DND-41 (cell line): Measurements from ENCODE around the gene SH3BP5.

Experiments
- EZH2 ChIP-seq: IDR thresholded peaks from 3 replicates; pipeline ENCODE4 v1.6.1; 2012; ENCODE audit warnings: borderline replicate concordance, low read depth, mild to moderate bottlenecking, moderate library complexity, low read length, inconsistent platforms; ENCODE audit not compliant: severe bottlenecking
- TF ChIP-seq, protein P1 (sequence below): IDR thresholded peaks from 2 replicates; pipeline ENCODE4 v1.5.1; 2012; ENCODE audit warnings: borderline replicate concordance, low read length, moderate library complexity, mild to moderate bottlenecking; ENCODE audit not compliant: poor library complexity, severe bottlenecking; ENCODE audit errors: extremely low read depth

DNA sequence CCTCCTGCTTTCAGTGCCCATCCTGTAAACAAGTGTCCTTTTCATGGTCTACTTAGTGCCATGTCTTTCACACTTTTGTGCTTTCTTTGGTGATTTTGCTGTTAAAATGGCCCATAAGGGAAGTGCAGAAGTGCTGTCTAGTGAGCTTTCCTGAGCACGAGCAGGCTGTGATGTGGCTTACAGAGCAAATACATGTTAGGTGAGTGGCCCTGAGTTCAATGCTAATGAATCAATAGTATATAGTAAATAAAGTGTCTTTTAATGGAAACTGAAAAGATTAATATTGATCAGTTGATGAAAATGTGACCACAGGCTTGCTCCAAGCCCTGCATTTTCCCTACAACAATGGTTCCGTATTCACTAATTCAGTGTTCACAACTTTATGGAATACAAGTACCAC is 5.7 kb downstream of the SH3BP5 start:
- TF ChIP-seq, protein P1, sequence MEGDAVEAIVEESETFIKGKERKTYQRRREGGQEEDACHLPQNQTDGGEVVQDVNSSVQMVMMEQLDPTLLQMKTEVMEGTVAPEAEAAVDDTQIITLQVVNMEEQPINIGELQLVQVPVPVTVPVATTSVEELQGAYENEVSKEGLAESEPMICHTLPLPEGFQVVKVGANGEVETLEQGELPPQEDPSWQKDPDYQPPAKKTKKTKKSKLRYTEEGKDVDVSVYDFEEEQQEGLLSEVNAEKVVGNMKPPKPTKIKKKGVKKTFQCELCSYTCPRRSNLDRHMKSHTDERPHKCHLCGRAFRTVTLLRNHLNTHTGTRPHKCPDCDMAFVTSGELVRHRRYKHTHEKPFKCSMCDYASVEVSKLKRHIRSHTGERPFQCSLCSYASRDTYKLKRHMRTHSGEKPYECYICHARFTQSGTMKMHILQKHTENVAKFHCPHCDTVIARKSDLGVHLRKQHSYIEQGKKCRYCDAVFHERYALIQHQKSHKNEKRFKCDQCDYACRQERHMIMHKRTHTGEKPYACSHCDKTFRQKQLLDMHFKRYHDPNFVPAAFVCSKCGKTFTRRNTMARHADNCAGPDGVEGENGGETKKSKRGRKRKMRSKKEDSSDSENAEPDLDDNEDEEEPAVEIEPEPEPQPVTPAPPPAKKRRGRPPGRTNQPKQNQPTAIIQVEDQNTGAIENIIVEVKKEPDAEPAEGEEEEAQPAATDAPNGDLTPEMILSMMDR: no peak
- TF ChIP-seq EZH2: no peak
